Astrocyte of the spinal cord (primary cell): ENCODE data around the gene JUP.
"Not testable (repeated sequence)": the region's sequence is repeated elsewhere in the genome, so short reads cannot be mapped to it uniquely, and the experiment has no call there.

Source experiments
- DNase-seq: peaks from one replicate; pipeline ENCODE4 v3.0.0; 2011; ENCODE audit warnings: low read depth, low spot score
- H3K4me3 ChIP-seq: 2 replicates; pipeline ENCODE4 v1.5.1; 2011; ENCODE audit warnings: low read depth, mild to moderate bottlenecking, low read length, moderate library complexity
- in situ Hi-C: cut with HindIII; loops from 2 replicates; pipeline ENCODE4 v1.10.0; 2017; ENCODE audit warnings: low sequenced_read_pairs
- TF ChIP-seq, protein P1 (sequence below): IDR thresholded peaks from 2 replicates; pipeline ENCODE4 v1.5.1; 2012; ENCODE audit warnings: low read depth, mild to moderate bottlenecking, low read length, inconsistent platforms

The JUP gene

DNA sequence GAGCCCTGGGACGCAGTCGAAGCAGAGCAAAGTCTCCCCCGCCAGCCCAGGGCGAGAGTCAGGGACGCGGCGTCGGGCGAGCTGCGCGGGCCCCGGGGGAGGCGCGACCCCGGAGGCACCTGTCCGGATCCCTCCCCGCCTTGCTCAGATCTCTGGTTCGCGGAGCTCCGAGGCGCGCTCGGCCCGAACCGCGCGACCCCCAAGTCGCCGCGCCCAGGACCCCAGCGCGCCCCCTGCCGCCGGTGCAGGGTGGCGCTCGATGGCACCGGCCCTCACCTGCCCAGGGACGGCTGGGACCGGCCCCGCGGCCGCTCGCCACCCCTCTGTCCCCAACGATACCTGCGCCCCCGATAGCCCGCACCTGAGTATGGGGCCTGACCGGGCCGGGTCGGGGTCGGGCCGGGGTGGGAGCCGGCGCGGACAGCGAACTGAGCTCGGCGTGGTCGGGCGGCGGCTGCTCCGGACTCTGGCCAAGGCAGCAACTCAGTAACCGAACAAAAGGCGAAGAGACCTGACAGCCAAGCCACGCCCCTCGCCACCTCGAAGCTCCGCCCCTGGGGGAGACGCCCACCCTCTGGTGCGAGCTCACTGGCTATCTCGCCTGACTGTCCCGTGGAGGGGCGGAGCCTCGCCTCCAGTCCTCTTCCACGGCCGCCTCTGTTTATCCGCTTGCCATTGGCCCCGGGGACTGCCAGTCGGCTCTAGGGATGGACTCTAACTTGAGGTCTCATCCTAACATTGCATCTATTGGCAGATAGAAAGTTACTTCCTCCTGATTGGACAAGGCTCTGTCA is at the start of gene JUP:
TSS of gene JUP (minus strand) at position 485 of the 794 bp plus-strand sequence. CDS start 14,857 bp downstream, outside the sequence.
- peak; percentile 100 for DNase-seq
- H3K4me3 ChIP-seq = peak within 1 kb of the TSS; percentile 74
- TF ChIP-seq, protein P1, sequence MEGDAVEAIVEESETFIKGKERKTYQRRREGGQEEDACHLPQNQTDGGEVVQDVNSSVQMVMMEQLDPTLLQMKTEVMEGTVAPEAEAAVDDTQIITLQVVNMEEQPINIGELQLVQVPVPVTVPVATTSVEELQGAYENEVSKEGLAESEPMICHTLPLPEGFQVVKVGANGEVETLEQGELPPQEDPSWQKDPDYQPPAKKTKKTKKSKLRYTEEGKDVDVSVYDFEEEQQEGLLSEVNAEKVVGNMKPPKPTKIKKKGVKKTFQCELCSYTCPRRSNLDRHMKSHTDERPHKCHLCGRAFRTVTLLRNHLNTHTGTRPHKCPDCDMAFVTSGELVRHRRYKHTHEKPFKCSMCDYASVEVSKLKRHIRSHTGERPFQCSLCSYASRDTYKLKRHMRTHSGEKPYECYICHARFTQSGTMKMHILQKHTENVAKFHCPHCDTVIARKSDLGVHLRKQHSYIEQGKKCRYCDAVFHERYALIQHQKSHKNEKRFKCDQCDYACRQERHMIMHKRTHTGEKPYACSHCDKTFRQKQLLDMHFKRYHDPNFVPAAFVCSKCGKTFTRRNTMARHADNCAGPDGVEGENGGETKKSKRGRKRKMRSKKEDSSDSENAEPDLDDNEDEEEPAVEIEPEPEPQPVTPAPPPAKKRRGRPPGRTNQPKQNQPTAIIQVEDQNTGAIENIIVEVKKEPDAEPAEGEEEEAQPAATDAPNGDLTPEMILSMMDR = peak; percentile 33
- in situ Hi-C loops = no loop called here

DNA sequence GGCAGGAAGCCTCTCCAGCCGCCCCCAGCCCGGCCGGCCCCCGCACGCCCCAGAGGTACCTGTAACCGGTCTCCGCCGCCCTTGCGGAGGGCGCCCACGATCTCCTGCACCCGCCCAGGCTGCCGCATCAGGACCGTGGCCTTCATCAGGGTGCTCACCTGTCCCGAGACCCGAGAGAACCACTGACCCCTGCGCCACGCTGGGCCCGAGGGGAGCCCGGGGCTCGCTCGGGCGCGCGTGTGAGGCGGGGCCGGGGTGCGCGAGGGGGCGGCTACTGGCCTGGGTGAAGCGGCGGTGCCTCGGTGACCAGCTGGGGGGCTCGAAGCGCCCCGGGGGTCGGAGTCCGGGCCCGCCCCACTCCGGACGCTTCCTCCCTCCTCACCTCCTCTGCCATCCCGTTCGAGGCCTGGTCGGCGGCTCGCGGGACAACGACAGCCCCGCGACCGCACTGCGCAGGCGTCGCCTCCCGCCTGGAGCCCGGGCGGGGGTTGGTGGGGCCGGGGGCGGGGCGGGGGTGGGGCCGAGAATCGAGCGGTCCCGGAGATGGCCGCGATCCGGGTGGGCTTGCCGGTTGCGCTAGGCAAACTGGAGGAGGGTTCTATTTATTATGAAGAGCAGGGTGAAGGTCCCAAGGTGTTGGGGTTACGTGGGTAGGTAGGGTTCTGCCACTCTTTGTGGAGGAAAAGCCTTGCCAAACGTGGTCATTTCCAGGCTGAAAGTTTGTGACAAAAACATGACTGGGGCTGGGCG is 49.5 kb upstream of the JUP start, which contains the start of gene NT5C3B:
TSS of gene NT5C3B (minus strand) at position 433 of the 750 bp plus-strand sequence. CDS start at position 394, 39 bp downstream.
- H3K4me3 ChIP-seq = peak within 1 kb of the TSS; percentile 66
- in situ Hi-C loops = no loop called here
- DNase-seq = peak; percentile 17
- TF ChIP-seq, protein P1 = no peak

DNA sequence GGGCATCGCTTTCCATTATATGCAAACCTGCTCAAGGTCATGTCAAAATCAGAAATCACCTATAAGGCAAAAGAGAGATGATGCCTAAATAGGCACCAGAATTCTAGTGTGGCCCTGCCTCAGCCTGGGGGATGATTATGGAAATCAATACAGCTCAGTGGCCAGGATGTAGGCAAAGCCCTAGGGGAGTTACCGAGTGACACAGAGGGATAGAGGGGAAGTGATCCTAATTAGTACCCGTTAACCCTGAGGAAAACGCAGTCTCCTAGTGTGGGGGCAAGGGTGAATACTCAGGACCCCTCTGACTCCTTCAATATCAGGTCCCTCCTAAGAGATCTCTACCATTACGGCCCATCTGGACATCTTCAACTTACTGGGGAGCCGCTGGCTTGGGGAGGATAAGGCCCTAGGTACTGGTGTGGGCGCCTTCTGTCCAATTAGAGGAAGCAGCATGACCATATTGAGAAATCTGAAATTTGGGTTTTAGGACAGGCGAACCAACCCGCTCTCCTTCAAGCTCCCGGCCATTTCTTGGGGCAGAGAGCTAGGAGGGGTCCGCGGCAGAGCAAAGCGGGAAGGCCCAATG is 48.8 kb upstream of the JUP start:
- peak overlapping the region; percentile 66 for H3K4me3 ChIP-seq
- TF ChIP-seq, protein P1 = no peak
- in situ Hi-C loops = no loop called here
- no peak for DNase-seq

DNA sequence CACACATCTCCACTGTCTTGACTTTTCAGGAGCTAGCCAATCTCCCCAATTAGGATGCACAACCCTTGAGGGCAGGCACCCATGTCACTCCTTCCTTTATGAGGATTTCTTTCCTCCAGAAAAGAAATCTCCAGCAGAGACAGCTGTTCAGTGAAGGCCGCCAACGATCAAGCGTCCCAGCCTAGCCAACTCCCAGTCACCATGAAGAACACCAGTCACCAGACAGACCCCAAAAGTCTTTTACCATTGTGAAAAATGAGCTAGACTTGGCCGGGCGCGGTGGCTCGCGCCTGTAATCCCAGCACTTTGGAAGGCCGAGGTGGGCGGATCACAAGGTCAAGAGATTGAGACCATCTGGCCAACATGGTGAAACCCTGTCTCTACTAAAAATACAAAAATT is 43.5 kb upstream of the JUP start:
- in situ Hi-C loops, H3K4me3 ChIP-seq, DNase-seq: not testable (repeated sequence)

DNA sequence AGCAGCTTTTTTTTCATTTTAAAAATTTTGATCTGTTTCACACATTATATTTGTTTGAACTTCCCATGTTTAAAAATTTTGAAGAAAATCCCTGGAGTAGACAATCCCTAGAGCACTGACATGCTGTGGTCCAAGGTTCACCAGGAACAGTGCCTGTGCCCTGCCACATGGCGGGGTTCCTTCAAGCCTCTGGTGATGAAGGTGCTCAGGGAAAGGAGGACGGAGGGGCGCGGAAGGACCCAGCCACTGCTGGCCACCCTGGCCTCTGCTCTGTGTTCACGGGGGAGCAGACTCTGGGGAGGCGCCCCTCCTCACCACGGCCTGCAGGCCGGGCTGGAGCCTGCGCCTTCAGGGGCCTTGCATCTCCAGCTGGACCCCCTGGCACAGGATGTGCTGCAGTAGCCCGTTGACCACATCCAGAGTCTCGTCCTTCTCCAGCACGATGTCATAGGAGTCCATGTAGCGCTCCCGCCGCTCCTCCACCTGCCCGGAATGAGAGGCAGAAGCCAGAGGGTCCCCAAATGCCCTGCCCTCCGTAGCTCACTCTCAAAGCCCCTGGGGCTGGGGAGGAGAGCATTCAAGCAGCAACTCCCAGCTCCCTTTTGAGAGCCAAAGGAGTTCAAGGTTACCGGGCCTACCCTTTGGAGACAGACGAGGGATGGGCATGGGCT is 38.8 kb upstream of the JUP start:
- no peak for DNase-seq
- in situ Hi-C loops = no loop called here
- H3K4me3 ChIP-seq = no peak overlapping the region
- TF ChIP-seq, protein P1 = no peak

DNA sequence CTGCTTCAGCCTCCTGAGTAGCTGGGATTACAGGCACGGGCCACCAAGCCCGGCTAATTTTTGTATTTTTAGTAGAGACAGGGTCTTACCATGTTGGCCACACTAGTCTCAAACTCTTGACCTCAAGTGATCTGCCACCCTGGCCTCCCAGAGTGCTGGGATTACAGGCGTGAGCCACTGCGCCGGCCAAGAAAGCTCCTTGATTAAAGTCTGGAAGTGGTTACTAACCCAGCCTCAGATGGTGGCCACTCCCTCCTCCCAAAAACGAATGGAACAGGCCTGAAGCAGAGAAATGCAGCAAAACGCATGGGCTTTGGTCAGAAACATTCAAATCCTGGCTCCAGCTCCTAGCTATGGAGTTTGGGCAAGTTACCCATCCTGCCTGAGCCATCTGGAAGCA is 37.6 kb upstream of the JUP start:
- in situ Hi-C loops = no loop called here
- TF ChIP-seq, protein P1 = no peak

More for the DNA sequence above, 37.6 kb upstream of the JUP start:
- H3K4me3 ChIP-seq = no peak overlapping the region
- DNase-seq = no peak
